Islet of Langerhans (tissue), 1 donor: Measurements from ENCODE around the gene ADAM17.
"Not testable (repeated sequence)": the region's sequence is repeated elsewhere in the genome, so short reads cannot be mapped to it uniquely, and the experiment has no call there.

Experiments
- FAIRE-seq: peaks from one replicate; lab custom pipeline; 2011; peaks lifted over from hg19 to GRCh38; lab: Jason Lieb, UNC

ADAM17 gene

DNA sequence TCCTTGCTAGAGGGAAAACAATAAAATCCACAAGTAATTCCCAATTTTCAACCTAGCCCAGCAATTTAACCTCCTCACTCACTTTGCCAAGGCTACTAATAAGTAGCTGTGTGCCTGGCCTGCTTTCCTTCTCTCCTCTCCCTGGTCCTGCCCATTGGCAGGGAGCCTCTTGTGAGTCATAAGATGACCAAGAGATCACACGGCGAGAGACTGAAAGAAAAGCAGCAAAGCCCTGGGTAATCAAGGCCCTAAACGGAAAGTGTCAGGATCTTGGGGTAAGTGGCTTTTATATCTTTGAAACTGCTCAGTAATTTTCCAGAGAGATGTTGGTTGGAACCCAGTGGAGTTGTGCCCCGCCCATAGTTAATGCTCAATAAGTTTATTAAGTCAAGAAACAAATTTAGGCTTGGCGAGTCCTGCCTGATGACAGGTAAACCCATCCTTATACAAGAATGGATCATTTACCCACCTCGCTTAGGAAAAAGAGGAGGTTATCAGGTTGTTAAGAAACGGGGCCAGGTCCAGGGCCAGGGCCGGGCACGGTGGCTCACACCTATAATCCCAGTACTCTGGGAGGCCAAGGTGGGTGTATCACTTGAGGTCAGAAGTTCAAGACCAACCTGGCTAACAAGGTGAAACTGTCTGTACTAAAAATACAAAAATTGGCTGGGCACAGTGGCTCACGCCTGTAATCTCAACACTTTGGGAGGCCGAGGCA is 10.0 kb upstream of the ADAM17 start:
- no peak for FAIRE-seq

DNA sequence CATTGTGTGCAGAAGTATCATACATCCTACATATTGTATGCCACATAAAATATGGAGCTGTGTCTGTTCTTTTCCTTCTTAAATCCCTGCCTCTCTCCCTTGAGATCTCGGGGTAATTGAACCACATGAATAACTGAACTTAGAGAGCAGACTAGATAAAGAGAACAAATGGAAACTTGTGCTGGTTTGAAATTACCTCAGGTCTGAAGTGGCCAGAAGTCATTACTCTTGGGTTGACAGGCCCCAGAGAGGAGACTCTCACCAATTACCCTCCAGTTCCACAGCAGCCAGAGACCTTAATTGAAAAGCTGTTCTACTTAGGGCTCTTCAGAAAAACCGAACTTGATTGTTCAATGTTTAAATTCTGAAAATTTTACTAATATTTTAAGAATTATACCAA is 5.0 kb upstream of the ADAM17 start:
- FAIRE-seq, result no peak

DNA sequence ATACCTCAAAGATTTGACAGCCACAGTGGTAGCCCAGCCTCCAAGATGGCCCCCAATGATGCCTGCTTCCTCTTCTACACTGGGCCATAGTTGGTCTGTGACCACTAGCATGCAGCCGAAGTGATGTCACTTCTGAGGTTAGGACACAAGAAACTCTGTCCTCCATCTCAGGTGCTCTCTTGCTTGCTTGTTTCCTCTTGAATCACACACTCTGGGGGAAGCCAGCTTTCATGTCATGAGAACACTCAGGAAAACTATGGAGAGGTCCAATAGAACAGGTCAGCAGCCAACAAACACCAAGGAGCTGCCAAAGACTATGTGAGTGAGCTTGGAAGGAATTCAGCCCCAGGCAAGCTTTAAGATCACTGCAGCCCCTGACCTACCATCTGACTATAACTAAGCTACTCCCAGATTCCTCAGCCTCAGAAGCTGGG is 3.3 kb upstream of the ADAM17 start:
- FAIRE-seq, result no peak

DNA sequence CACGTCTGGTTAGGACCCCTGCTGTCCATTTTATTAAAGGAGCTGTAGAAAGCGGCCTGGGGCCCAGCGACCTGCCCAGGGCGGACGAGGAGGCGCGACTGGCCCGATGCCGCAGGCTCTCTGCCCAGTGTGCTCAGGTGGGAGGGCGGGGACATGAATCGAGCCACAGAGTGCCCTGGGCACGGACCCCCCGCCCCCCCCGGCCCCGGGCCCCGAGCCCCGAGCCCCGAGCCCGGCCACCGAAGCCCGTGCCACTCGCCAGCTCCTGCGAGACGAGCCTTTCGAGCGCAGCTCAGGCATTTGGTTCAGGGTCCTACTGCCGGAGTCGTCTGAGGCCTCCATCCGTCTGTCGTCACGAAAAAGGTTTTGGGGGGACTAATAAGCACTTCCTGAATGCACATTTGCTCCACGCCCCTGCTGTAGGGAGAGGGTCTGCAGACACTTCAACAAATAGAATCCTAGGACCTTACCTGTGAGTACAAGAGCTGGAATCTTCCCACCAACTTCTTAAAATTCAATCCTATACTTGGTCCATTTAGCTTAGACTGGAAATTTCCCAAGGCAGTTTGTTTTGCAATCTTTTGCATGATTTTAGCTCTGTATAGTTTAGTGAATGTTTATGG is 602 bp upstream of the ADAM17 start:
- FAIRE-seq, result no peak

DNA sequence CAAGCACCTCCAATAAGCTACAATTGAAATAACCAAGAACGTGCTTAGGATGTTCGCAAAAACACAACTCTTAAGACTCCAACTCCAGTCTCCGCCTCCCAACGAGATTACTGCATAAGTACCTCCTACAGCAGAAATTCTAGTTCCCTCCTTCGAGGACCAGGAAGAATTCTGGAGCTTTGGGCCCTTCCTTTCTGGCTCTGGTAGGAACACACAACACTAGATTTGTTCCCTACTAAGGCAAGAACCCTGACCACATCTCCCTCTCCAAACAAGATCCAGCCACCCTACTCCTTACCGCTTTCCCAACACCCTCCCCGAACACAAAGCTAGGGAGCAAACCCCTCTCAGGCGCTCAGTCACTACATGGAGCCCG is 721 bp downstream of the ADAM17 start:
- FAIRE-seq, result no peak

DNA sequence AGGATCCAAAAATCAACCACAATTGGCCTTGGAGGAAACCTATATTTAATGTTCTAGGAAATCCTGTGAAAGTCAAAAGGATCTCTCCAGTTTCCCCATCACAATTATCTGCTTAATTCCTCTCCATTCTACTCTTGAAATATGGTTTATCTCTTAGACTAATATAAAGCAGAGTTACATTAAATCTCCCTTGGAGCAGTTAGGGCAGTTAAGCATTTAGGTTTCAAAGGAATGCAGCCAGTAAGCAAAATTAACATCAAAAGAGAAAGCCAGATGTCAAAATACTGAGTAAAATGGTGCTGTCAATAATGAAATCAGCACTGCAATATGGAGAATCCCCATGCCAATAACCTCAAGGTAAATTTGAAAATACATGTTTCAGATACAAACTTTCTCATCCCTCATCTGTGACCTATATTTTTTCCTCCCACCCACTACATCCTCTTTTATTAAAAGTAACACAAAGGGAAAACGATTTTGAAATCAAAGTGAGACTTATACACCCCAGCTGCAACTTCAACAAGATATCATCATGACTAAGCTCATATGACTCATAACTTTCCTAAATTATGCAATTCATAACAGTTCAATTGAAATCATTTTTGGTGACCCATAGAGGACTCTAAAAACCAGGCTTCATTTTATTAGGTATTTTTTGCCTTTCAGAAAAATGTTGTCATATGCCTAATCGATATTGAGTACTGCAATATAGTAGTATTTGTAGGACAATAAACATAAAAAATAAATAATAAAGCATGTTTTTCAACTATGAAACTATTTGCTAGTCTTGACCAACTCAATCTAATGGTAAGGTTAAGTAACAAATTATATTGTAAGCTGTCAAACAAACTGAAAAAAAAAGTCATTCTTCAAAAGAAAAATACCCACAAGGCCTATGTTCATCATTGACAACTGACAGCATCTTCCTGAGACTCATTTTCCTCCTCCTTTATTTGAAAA is 3.1 kb downstream of the ADAM17 start:
- FAIRE-seq, result no peak

DNA sequence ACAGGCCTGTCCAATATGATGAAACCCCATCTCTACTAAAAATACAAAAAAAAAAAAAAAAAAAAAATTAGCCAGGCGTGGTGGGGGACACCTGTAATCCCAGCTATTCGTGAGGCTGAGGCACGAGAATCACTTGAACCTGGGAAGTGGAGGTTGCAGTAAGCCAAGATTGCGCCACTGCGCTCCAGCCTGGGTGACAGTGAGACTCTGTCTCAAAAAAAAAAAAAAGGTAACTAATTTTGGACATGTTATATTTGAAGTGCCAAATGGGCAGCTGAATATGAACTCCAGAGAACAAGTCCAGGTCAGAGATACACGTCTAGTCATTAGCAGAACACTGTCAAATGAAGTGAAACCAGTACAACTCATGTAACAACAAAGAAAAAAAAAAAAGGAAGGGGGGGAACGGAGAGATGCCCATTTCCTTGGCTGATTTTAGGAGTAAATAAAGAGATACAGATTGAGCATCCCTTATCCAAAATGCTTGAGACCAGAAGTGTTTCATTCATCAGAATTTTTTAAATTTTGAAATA is 4.7 kb downstream of the ADAM17 start:
- not testable (repeated sequence) for FAIRE-seq

DNA sequence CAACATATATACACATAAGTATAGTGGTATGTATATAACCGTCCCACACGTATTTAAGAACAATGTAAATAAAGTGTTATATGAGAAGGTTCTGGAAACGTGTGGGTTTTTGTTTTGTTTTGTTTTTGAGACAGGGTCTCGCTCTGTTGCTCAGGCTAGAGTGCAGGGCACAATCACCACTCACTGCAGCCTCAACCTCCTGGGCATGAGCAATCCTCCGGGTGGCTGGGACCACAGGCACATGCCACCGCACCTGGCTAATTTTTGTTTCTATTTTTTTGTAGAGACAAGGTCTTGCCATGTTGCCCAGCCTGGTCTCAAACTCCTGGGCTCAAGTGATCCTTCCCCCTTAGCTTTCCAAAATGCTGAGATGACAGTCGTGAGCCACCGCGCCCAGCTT is 6.2 kb downstream of the ADAM17 start:
- FAIRE-seq, result no peak

DNA sequence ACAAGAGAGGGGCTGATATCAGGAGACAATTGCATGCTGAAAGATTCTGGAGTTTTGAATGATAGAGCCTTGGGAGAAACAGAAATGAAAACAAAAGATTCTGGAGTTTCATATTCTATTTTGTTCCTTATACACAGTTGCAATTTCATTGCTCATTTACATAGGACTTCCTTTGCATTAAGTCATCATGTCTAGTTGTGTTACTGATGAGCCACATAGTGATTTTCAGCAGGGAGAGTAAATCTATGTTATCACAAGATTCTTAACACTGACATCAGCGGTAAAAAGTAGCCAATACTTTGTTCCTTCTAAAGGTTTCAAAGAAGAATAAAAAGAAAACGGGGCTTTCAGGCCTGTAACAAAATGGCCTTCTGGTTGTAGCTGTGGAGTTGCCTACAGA is 7.1 kb downstream of the ADAM17 start:
- FAIRE-seq, result no peak

DNA sequence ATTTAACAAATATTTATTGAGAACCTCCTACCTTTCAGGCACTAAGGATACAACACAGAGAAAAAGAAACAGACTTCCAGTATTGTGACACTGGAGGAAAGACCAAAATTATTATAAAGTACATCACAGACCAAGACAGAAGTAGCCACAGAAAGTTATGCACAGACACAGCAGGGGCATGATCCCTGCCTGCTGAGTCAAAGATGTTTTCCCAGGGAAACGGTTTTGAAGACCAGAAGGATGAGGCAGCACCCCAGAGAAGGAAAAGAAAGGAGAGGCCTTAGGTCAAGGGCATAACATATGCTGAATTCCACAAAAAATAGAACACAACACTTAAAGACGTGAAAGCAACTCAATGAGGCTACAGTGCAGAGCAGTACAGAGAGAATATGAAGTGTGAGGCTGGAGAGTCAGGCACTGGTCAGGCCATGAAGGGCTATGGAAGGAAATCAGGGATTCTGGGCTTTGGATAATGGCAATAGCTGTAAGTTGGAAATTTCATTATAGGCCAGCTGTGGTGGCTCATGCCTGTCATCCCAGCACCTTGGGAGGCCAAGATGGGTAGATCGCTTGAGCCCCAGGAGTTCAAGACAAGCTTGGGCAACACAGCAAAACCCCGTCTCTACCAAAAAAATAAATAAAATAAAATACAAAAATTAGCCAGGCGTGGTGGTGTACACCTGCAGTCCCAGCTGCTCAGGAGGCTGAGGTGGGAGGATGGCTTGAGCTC is 8.2 kb downstream of the ADAM17 start:
- FAIRE-seq, result no peak

DNA sequence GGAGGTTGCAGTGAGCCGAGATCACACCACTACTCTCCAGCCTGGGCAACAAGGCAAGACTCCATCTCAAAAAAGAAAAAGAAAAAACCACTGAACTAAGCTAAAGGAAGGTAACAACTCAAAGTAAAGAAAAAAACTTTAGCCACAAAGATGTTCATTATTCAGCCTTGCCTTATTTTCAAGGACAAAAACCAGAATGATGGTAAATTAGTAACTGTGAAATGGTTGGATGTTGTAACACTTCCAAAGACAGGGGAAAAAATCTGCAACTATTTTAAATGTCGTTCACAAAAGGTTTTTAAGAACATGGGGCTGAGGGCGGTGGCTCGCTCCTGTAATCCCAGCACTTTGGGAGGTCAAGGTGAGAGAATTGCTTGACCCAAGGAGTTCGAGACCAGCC is 10.1 kb downstream of the ADAM17 start:
- no peak for FAIRE-seq

DNA sequence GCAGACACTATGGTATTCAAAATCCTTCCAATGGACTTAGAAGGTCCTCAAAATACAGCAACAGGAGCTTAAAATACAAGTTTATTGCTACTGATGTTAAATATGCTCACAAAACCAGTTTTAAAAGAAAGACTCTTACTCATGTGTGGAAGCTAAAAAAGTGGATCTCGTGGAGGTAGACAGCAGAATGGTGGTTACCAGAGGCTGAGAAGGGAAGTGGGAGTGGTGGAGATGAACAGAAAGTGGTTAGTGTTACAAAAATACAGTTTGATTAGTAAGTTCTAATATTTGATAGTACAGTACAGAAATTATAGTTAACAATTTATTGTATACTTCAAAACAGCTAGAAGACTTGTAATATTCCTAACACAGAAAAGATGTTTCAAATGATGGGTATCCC is 12.1 kb downstream of the ADAM17 start:
- no peak for FAIRE-seq

DNA sequence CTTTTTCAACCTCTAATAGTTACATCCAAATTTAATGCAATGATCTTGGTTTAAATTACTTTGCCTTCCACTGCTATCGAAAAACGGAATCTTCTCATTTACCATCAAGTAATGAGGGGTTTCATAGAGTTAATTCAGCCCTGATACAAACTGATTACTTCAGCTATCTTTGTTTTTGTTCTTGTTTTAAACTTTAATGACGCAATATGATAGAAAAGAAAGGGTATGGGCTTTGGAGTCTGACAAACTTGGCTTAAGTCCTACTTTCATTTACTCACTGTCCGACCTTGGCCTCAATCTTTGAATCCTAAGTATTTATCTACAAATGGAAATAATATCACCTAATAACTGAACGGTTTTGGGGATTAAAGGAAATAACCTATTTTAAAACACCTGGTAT is 16.1 kb downstream of the ADAM17 start:
- no peak for FAIRE-seq

DNA sequence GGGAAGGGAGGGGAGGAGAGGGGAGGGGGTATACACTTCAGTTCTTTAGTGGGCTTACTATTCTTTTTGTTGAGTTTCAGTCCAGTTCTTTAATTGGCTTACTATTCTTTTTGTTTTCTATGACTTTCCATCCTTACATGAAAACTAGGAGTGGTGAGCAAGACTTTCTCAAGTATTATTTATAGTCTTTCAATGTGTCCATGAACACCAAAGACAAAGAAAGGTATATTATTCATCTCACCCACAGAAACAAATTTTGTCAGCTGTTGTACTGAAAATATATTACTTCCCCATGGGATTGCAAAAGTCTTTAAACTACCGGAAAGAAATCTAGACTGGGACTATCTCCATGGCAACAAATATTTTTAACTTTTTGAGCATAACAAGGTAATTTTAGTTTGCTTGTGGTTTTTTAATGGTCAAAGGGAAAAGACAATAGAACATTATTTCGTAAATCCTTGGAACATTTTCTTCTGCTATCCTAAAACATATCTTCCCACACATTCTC is 17.6 kb downstream of the ADAM17 start:
- FAIRE-seq, result no peak

DNA sequence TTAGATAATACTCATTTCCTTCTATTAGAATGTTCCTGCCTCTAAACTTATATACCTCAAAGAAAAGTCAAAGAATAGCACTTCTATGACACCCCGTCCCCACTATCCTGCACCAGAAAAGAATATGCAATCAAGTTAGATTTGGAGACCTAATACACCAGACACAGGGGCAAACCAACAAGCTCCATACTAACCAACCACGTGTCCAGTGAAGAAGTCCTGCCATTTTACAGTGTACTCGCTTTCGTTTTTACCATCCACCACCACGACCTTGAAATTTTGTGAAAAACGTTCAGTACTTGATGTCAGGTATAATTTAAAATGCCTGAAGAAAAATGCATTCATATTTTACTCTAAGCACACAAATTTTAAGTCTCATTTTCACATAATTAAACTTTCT is 19.1 kb downstream of the ADAM17 start:
- FAIRE-seq, result no peak

DNA sequence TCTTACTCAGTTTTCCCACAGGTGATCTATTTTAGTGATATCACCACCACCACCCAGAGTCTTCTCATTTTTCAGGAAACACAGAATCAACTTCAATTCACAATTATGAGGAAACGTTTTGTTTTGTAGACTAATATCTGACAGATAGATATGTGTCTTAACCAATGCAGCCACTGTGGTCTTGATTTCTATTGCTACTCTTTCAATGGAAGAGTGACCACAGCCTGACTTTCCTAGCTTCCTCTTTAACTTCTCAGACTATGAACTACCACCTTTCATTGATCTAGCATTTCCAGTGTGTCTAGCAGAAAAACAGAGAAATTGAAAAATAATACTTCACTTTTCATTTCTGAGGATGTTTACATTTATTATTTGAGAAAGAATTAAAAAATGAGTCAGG is 20.5 kb downstream of the ADAM17 start:
- no peak for FAIRE-seq

DNA sequence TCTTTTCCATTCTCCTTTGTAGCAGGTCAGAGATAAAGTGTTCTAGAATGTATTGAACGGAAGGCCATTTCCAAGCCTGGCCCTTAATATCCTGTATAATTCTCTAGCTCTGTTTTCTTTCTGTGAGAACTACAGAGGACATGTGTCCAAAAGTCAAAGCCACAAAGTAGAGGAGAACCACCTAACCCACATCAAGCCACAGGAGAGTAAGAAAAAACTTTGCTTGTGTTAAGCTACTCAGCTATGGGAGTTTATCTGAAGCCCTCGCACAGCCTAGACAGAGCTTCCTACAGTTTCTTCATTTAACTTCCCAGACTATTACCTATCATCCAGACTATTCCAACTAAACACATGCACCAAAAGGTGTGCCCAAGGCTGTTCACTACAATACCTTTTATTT is 22.0 kb downstream of the ADAM17 start:
- no peak for FAIRE-seq

DNA sequence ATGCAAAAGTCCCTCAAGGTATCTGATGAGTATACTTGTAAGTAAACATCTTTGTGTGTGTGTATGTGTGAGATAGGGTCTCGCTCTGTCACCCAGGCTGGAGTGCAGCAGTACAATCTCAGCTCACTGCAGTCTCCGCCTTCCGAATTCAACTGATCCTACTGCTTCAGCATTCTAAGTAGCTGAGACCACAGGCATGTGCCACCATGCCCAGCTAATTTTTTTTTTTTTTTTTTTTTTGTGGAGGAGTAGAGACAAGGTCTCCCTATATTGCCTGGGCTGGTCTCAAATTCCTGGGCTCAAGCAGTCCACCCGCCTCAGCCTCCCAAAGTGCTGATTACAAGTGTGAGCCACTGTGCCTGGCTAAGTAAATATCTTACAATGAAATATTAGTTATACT is 23.2 kb downstream of the ADAM17 start:
- FAIRE-seq, result no peak

DNA sequence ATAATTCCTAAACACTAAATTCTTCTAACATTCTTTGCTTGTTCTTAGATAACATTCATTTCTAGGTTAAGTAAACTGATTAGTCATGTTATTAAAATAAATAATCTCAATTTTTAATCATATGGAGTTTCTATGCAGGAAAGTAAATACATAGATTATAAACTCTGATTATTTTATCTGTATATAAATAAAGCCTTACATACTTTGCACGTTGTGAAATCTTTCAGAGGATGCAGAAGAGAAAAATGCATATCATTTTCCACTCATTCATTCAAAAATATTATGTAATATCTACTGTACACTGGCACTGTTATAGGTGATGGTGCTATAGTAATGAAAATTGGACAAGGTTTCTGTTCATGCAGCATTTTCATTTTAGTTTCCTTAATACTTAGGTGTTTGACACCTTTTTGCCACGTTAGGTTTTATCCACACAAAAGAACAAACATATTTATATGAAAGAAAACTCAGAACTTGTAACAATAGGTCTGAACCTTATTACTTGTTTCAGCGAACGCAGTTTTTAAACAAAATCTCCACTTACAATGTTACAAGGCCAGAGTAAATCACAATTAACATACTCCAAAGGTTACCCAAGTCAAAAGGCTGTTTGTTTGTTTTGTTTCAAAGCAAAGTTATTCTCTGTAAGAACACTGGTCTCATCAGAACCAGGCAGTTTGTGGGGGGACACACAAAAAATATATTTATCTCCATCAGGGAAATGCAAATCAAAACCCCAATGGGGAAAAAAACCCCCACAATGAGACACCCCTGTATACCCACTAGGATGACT is 27.4 kb downstream of the ADAM17 start:
- peak; percentile 94 for FAIRE-seq

DNA sequence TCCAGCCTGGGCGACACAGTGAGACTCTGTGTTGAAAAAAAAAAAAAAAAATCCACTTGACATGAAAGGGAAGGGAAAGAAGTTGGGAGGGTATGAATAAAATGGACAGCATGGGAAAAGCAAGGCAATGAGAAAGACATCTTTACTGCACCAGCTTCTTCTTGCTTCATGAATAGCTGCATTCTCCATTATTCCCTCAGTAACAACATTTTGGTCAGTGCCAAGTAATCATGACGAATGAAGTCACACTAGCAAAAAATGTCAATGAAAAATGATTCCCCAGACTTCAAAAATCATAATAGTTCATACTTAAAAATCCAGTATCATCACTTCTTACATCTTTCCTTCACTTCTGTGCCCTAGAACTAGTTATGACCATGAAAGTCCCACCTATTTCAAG is 30.4 kb downstream of the ADAM17 start:
- FAIRE-seq, result no peak

DNA sequence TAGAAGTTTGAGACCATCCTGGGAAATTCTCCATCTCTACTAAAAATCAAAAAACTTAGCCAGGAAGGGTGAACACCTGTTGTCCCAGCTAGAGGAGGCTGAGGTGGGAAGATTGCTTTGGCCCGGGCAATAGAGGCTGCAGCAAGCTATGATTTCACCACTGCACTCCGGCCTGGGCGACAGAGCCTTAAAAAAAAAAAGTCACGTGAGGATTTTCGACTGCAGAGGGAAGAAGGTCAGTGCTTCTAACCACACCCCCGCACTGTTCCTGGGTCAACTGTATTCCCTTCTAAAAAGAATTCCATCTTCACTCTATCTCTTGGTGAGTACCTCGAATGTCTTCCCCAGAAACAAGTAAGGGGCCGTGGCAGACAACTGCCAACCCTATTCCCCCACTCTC is 31.3 kb downstream of the ADAM17 start:
- FAIRE-seq, result no peak
